ENCODE results near the gene MARVELD1.

MARVELD1 gene

GRCh38 chr10:97713339-97713825 is at the start of gene MARVELD1:
Gene MARVELD1, plus strand, starts transcription at chr10:97713730. Its CDS starts 147 bp downstream, at chr10:97713877.
- H3K9me3 ChIP-seq (ENCODE audit: insufficient read depth, low read length) = no peaks in the 10 kb centered on the region
- peak within 1 kb of the TSS; percentile 74 for H3K9ac ChIP-seq (ENCODE audit: low read length)
- TF ChIP-seq EZH2phosphoT487 (IDR thresholded peaks at IDR 0.05; ENCODE audit: low read depth) = no peak
- no peak for TF ChIP-seq CTCF (IDR thresholded peaks at IDR 0.05; ENCODE audit: low read depth, low read length)
- peak within 1 kb of the TSS; percentile 96 for H3K4me3 ChIP-seq (ENCODE audit: low read length)
- no peaks in the 10 kb centered on the region for H3K36me3 ChIP-seq (replicated peaks; ENCODE audit: low read depth, low read length)
- no peak within 1 kb of the TSS for H3K27ac ChIP-seq (ENCODE audit: low read length)
- H2AFZ ChIP-seq (ENCODE audit: low read depth, low read length) = peak within 1 kb of the TSS; percentile 91
- H4K20me1 ChIP-seq (ENCODE audit: insufficient read depth, low read length) = no peaks in the 10 kb centered on the region
- no peaks in the 10 kb centered on the region for H3K27me3 ChIP-seq (ENCODE audit: low read depth, low read length)
- H3K4me2 ChIP-seq (ENCODE audit: low read length) = peak within 1 kb of the TSS; percentile 90
- no peaks in the 10 kb centered on the region for H3K79me2 ChIP-seq (ENCODE audit: low read length)
- H3K4me1 ChIP-seq (ENCODE audit: low read length) = no peaks in the 10 kb centered on the region; the same call in 1 of the 2 replicates

- H3K27me3 ChIP-seq (ENCODE audit: low read depth, low read length) = no peaks in the 10 kb centered on the region
- no peak for TF ChIP-seq CTCF (IDR thresholded peaks at IDR 0.05; ENCODE audit: low read depth, low read length)
- TF ChIP-seq EZH2phosphoT487 (IDR thresholded peaks at IDR 0.05; ENCODE audit: low read depth) = no peak
- no peak overlapping the region for H2AFZ ChIP-seq (ENCODE audit: low read depth, low read length)
- peaks cover 15% of the 10 kb centered on the region for H3K36me3 ChIP-seq (replicated peaks; ENCODE audit: low read depth, low read length)
- H3K9me3 ChIP-seq (ENCODE audit: insufficient read depth, low read length) = no peaks in the 10 kb centered on the region
- no peaks in the 10 kb centered on the region for H3K4me1 ChIP-seq (ENCODE audit: low read length)
- no peaks in the 10 kb centered on the region for H3K79me2 ChIP-seq (ENCODE audit: low read length)
- H3K4me2 ChIP-seq (ENCODE audit: low read length) = no peak overlapping the region
- no peak overlapping the region for H3K27ac ChIP-seq (ENCODE audit: low read length)
- H3K9ac ChIP-seq (ENCODE audit: low read length) = no peak overlapping the region
- H3K4me3 ChIP-seq (ENCODE audit: low read length) = no peak overlapping the region
- H4K20me1 ChIP-seq (ENCODE audit: insufficient read depth, low read length) = no peaks in the 10 kb centered on the region
These were observed 49.2 kb upstream of the MARVELD1 start for GRCh38 chr10:97664282-97664850.

- H4K20me1 ChIP-seq (ENCODE audit: insufficient read depth, low read length) = no peaks in the 10 kb centered on the region
- H3K27me3 ChIP-seq (ENCODE audit: low read depth, low read length) = no peaks in the 10 kb centered on the region
- no peaks in the 10 kb centered on the region for H3K9me3 ChIP-seq (ENCODE audit: insufficient read depth, low read length)
- no peak overlapping the region for H3K4me2 ChIP-seq (ENCODE audit: low read length)
- H3K4me1 ChIP-seq (ENCODE audit: low read length) = no peaks in the 10 kb centered on the region
- H3K79me2 ChIP-seq (ENCODE audit: low read length) = no peaks in the 10 kb centered on the region
- H3K36me3 ChIP-seq (replicated peaks; ENCODE audit: low read depth, low read length) = peaks cover 14% of the 10 kb centered on the region
- TF ChIP-seq EZH2phosphoT487 (IDR thresholded peaks at IDR 0.05; ENCODE audit: low read depth) (no peak), CTCF (IDR thresholded peaks at IDR 0.05; ENCODE audit: low read depth, low read length) (no peak)
- H3K27ac ChIP-seq (ENCODE audit: low read length) = no peak overlapping the region
- H2AFZ ChIP-seq (ENCODE audit: low read depth, low read length) = no peak overlapping the region
- H3K4me3 ChIP-seq (ENCODE audit: low read length) = no peak overlapping the region
- no peak overlapping the region for H3K9ac ChIP-seq (ENCODE audit: low read length)
These were observed 46.5 kb upstream of the MARVELD1 start for GRCh38 chr10:97666992-97667391.

GRCh38 chr10:97667463-97667862 is 46.1 kb upstream of the MARVELD1 start:
- no peaks in the 10 kb centered on the region for H4K20me1 ChIP-seq (ENCODE audit: insufficient read depth, low read length)
- H2AFZ ChIP-seq (ENCODE audit: low read depth, low read length) = no peak overlapping the region
- H3K27me3 ChIP-seq (ENCODE audit: low read depth, low read length) = no peaks in the 10 kb centered on the region
- peaks cover 14% of the 10 kb centered on the region for H3K36me3 ChIP-seq (replicated peaks; ENCODE audit: low read depth, low read length)
- H3K4me3 ChIP-seq (ENCODE audit: low read length) = no peak overlapping the region
- H3K9me3 ChIP-seq (ENCODE audit: insufficient read depth, low read length) = no peaks in the 10 kb centered on the region
- H3K9ac ChIP-seq (ENCODE audit: low read length) = no peak overlapping the region
- H3K4me1 ChIP-seq (ENCODE audit: low read length) = no peaks in the 10 kb centered on the region
- H3K79me2 ChIP-seq (ENCODE audit: low read length) = no peaks in the 10 kb centered on the region
- H3K4me2 ChIP-seq (ENCODE audit: low read length) = no peak overlapping the region
- no peak overlapping the region for H3K27ac ChIP-seq (ENCODE audit: low read length)
- no peak for TF ChIP-seq CTCF (IDR thresholded peaks at IDR 0.05; ENCODE audit: low read depth, low read length)
- TF ChIP-seq EZH2phosphoT487 (IDR thresholded peaks at IDR 0.05; ENCODE audit: low read depth) = no peak
